Measurements from ENCODE around the gene TMEM94. TPM values are rescaled to one million over a fixed set of nuclear protein-coding genes. Genes with fewer than 3 reads are reported as not detected.

The TMEM94 gene
- total and polyA plus RNA-seq, 2 of the 13 experiments (the other 11 are each of a cell fraction or from before 2014, with no cell fraction given): 32.6 to 134 TPM

- TF ChIP-seq SMARCE1 (IDR thresholded peaks at IDR 0.05; ENCODE audit: borderline replicate concordance) (no peak), LCORL (IDR thresholded peaks at IDR 0.05) (no peak), LCORL (CRISPR knock-in tag; IDR thresholded peaks at IDR 0.05) (peak; percentile 92), GATAD2A (CRISPR knock-in tag; IDR thresholded peaks at IDR 0.05) (peak; percentile 20; the same call in 1 of the 2 replicates), FUBP1 (CRISPR knock-in tag; IDR thresholded peaks at IDR 0.05; ENCODE audit: borderline replicate concordance) (no peak), ZNF232 (CRISPR knock-in tag; IDR thresholded peaks at IDR 0.05; ENCODE audit: borderline replicate concordance) (no peak), SYNCRIP (IDR thresholded peaks at IDR 0.05; ENCODE audit: insufficient read depth, low read depth, low read length) (no peak), ZNF547 (CRISPR knock-in tag; IDR thresholded peaks at IDR 0.05) (no peak), CBX5 (CRISPR knock-in tag; IDR thresholded peaks at IDR 0.05; ENCODE audit: borderline replicate concordance) (peak; percentile 55; the same call in 1 of the 2 replicates), ZNF543 (CRISPR knock-in tag; IDR thresholded peaks at IDR 0.05) (no peak), HIC2 (CRISPR knock-in tag; IDR thresholded peaks at IDR 0.05; ENCODE audit: low read depth) (peak; percentile 97), SNRNP70 (IDR thresholded peaks at IDR 0.05; ENCODE audit: low read depth, low read length) (no peak), FOSL1 (CRISPR knock-in tag; IDR thresholded peaks at IDR 0.05; ENCODE audit: borderline replicate concordance) (no peak), NCOA2 (CRISPR knock-in tag; IDR thresholded peaks at IDR 0.05) (no peak), HNRNPLL (IDR thresholded peaks at IDR 0.05; ENCODE audit: low read depth, low read length, poor library complexity, severe bottlenecking) (peak; percentile 45), ZNF780A (CRISPR knock-in tag; IDR thresholded peaks at IDR 0.05) (no peak), PCBP2 (optimal IDR thresholded peaks at IDR 0.05; ENCODE audit: low read depth, low read length, poor library complexity, severe bottlenecking) (no peak), ZFYVE20 (CRISPR knock-in tag; IDR thresholded peaks at IDR 0.05; ENCODE audit: borderline replicate concordance, low read depth) (no peak), TBP (CRISPR knock-in tag; IDR thresholded peaks at IDR 0.05) (no peak), SP1 (IDR thresholded peaks at IDR 0.05) (no peak), SP1 (CRISPR knock-in tag; IDR thresholded peaks at IDR 0.05) (no peak)
- TF ChIP-seq, protein P1, sequence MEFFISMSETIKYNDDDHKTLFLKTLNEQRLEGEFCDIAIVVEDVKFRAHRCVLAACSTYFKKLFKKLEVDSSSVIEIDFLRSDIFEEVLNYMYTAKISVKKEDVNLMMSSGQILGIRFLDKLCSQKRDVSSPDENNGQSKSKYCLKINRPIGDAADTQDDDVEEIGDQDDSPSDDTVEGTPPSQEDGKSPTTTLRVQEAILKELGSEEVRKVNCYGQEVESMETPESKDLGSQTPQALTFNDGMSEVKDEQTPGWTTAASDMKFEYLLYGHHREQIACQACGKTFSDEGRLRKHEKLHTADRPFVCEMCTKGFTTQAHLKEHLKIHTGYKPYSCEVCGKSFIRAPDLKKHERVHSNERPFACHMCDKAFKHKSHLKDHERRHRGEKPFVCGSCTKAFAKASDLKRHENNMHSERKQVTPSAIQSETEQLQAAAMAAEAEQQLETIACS (CRISPR knock-in tag; IDR thresholded peaks at IDR 0.05): no peak
- TF ChIP-seq, protein P2, sequence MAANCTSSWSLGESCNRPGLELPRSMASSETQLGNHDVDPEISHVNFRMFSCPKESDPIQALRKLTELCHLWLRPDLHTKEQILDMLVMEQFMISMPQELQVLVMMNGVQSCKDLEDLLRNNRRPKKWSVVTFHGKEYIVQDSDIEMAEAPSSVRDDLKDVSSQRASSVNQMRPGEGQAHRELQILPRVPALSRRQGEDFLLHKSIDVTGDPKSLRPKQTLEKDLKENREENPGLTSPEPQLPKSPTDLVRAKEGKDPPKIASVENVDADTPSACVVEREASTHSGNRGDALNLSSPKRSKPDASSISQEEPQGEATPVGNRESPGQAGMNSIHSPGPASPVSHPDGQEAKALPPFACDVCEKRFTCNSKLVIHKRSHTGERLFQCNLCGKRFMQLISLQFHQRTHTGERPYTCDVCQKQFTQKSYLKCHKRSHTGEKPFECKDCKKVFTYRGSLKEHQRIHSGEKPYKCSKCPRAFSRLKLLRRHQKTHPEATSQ (CRISPR knock-in tag; IDR thresholded peaks at IDR 0.05; ENCODE audit: borderline replicate concordance): no peak
- TF ChIP-seq, protein P3, sequence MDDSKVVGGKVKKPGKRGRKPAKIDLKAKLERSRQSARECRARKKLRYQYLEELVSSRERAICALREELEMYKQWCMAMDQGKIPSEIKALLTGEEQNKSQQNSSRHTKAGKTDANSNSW (CRISPR knock-in tag; IDR thresholded peaks at IDR 0.05; ENCODE audit: borderline replicate concordance): no peak
Observed at GRCh38 chr17:75504347-75505151, 48.1 kb downstream of the TMEM94 start (continued).

All from HepG2 (cell line).